ENCODE data around the gene CD209. TPM values are rescaled to one million over a fixed set of nuclear protein-coding genes. Genes with fewer than 3 reads are reported as not detected.
"Not testable (repeated sequence)": the region's sequence is repeated elsewhere in the genome, so short reads cannot be mapped to it uniquely, and the experiment has no call there.

CD209 gene
- total and polyA plus RNA-seq, 2 donors (not counting 1 experiment from before 2014, with no cell fraction given): not detected

DNA sequence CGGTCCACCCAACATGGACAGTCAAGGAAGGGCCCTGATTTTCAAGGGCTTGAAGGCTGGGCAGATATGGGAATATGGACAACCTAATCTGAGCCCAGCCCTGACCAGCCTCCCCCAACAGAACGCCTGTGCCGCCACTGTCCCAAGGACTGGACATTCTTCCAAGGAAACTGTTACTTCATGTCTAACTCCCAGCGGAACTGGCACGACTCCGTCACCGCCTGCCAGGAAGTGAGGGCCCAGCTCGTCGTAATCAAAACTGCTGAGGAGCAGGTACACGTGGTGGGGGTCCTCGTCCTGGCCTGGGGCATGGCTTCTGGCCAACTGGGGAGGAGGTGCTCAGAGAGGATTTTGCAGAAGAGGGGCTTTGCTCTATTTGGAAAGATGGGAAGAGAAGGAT lies 19.2 kb upstream of the CD209 start:
- Histone ChIP-seq H3K4me1 (ENCODE audit: control insufficient read depth, extremely low read depth, insufficient read depth, low read length) (no peaks in the 10 kb centered on the region), H3K9ac (ENCODE audit: insufficient read depth, low read length) (no peak overlapping the region), H3K79me2 (ENCODE audit: control insufficient read depth, insufficient read depth, low read length) (no peaks in the 10 kb centered on the region), H3K27ac (ENCODE audit: insufficient read depth, low read length) (no peak overlapping the region), H3K36me3 (ENCODE audit: control insufficient read depth, insufficient read depth, low read length) (no peaks in the 10 kb centered on the region), H3K4me2 (ENCODE audit: extremely low read depth, insufficient read depth, low read length) (no peak overlapping the region), H3K4me3 (replicated peaks in 1 of 4; ENCODE audit: control extremely low read depth in 1 of 4, insufficient read depth in 1 of 4, low read depth in 3 of 4, low read length in 4 of 4) (no peak overlapping the region), H2AFZ (ENCODE audit: low read length) (no peak overlapping the region), H4K20me1 (ENCODE audit: control insufficient read depth, extremely low read depth, insufficient read depth, low read length) (no peaks in the 10 kb centered on the region), H3K9me3 (ENCODE audit: control insufficient read depth, insufficient read depth, low read depth, low read length) (no peaks in the 10 kb centered on the region), H3K27me3 (ENCODE audit: control insufficient read depth, insufficient read depth, low read length) (no peaks in the 10 kb centered on the region)
- TF ChIP-seq, protein P1, sequence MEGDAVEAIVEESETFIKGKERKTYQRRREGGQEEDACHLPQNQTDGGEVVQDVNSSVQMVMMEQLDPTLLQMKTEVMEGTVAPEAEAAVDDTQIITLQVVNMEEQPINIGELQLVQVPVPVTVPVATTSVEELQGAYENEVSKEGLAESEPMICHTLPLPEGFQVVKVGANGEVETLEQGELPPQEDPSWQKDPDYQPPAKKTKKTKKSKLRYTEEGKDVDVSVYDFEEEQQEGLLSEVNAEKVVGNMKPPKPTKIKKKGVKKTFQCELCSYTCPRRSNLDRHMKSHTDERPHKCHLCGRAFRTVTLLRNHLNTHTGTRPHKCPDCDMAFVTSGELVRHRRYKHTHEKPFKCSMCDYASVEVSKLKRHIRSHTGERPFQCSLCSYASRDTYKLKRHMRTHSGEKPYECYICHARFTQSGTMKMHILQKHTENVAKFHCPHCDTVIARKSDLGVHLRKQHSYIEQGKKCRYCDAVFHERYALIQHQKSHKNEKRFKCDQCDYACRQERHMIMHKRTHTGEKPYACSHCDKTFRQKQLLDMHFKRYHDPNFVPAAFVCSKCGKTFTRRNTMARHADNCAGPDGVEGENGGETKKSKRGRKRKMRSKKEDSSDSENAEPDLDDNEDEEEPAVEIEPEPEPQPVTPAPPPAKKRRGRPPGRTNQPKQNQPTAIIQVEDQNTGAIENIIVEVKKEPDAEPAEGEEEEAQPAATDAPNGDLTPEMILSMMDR (conservative IDR thresholded peaks at IDR 0.05 in 1 of 2, IDR thresholded peaks at IDR 0.05 in 1 of 2; ENCODE audit: low read depth in 1 of 2, low read length in 2 of 2): no peak
- no peak for TF ChIP-seq EZH2 (IDR thresholded peaks at IDR 0.05; ENCODE audit: low read length, missing control alignments)
- DNase-seq (ENCODE audit: low read depth in 2 of 2): no peak

DNA sequence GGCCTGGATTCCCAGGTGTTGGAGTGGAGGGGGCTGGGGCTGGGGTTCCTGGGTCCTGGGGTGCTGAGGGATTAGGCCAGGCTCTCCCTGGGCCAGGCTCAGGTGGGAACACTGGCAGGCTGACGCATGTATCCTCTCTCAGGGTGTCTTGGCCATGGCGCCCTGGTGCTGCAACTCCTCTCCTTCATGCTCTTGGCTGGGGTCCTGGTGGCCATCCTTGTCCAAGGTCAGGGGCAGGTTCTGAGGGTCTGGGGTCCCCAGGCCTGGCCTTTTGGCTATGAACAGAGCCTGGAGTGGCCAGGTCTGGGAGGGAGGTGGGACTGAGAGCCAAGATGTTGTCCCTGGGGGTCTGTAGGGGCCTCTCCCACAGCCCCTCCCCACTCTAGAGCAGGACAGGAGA lies 17.7 kb upstream of the CD209 start:
- DNase-seq (ENCODE audit: low read depth in 2 of 2); H3K9ac ChIP-seq (ENCODE audit: insufficient read depth, low read length); H3K27me3 ChIP-seq (ENCODE audit: control insufficient read depth, insufficient read depth, low read length): not testable (repeated sequence)

DNA sequence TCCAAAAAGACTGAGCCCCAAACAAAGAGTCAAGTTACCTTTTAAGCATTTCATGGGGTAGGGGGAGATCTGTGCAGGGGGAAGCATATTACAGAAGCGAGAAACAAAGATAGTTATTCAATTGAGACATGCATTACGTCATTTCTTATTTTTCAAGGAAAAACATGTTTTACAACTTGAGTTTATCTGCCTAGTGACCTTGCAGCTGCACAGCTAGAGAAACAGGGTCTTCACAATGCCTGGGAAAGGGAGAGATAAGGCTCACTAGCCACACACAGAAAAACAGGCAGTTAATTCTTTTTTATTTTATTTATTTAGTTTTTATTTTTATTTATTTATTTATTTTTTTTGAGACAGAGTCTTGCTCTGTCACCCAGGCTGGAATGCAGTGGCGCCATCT lies 16.8 kb upstream of the CD209 start:
- DNase-seq (ENCODE audit: low read depth in 2 of 2); H3K4me3 ChIP-seq (replicated peaks in 1 of 4; ENCODE audit: control extremely low read depth in 1 of 4, insufficient read depth in 1 of 4, low read depth in 3 of 4, low read length in 4 of 4); H3K36me3 ChIP-seq (ENCODE audit: control insufficient read depth, insufficient read depth, low read length); H3K4me2 ChIP-seq (ENCODE audit: extremely low read depth, insufficient read depth, low read length); H3K4me1 ChIP-seq (ENCODE audit: control insufficient read depth, extremely low read depth, insufficient read depth, low read length); H3K9ac ChIP-seq (ENCODE audit: insufficient read depth, low read length); H3K79me2 ChIP-seq (ENCODE audit: control insufficient read depth, insufficient read depth, low read length); H3K27ac ChIP-seq (ENCODE audit: insufficient read depth, low read length); H3K27me3 ChIP-seq (ENCODE audit: control insufficient read depth, insufficient read depth, low read length); H2AFZ ChIP-seq (ENCODE audit: low read length); H3K9me3 ChIP-seq (ENCODE audit: control insufficient read depth, insufficient read depth, low read depth, low read length); H4K20me1 ChIP-seq (ENCODE audit: control insufficient read depth, extremely low read depth, insufficient read depth, low read length): not testable (repeated sequence)

More for the DNA sequence above, 17.7 kb upstream of the CD209 start:
- not testable (repeated sequence) for H3K4me2 ChIP-seq (ENCODE audit: extremely low read depth, insufficient read depth, low read length); H3K4me3 ChIP-seq (replicated peaks in 1 of 4; ENCODE audit: control extremely low read depth in 1 of 4, insufficient read depth in 1 of 4, low read depth in 3 of 4, low read length in 4 of 4); H3K9me3 ChIP-seq (ENCODE audit: control insufficient read depth, insufficient read depth, low read depth, low read length); H3K36me3 ChIP-seq (ENCODE audit: control insufficient read depth, insufficient read depth, low read length); H3K79me2 ChIP-seq (ENCODE audit: control insufficient read depth, insufficient read depth, low read length); H4K20me1 ChIP-seq (ENCODE audit: control insufficient read depth, extremely low read depth, insufficient read depth, low read length); H3K4me1 ChIP-seq (ENCODE audit: control insufficient read depth, extremely low read depth, insufficient read depth, low read length); H2AFZ ChIP-seq (ENCODE audit: low read length); H3K27ac ChIP-seq (ENCODE audit: insufficient read depth, low read length)

DNA sequence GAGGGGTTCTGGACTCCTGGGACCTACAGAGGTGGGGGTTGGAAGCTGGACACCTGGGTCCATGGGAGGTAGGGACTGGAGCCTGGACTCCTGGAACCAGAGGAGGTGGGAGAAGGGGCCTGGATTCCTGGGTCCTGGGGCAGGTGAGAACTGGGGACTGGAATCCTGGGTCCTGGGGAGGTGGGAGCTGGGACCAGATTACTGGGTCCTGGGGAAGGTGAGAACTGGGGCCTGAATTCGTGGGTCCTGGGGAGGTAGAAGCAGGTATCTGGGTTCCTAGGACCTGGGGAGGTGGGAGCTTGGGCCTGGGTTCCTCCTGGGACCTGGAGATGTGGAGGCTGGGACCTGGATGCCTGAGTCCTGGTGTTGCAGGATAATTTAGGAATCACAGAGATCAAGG lies 16.4 kb upstream of the CD209 start:
- Histone ChIP-seq H3K4me2 (ENCODE audit: extremely low read depth, insufficient read depth, low read length) (no peak overlapping the region), H3K36me3 (ENCODE audit: control insufficient read depth, insufficient read depth, low read length) (no peaks in the 10 kb centered on the region), H3K79me2 (ENCODE audit: control insufficient read depth, insufficient read depth, low read length) (no peaks in the 10 kb centered on the region), H3K9ac (ENCODE audit: insufficient read depth, low read length) (no peak overlapping the region), H3K9me3 (ENCODE audit: control insufficient read depth, insufficient read depth, low read depth, low read length) (no peaks in the 10 kb centered on the region), H3K4me1 (ENCODE audit: control insufficient read depth, extremely low read depth, insufficient read depth, low read length) (no peaks in the 10 kb centered on the region), H4K20me1 (ENCODE audit: control insufficient read depth, extremely low read depth, insufficient read depth, low read length) (no peaks in the 10 kb centered on the region), H2AFZ (ENCODE audit: low read length) (no peak overlapping the region), H3K27me3 (ENCODE audit: control insufficient read depth, insufficient read depth, low read length) (no peaks in the 10 kb centered on the region), H3K27ac (ENCODE audit: insufficient read depth, low read length) (no peak overlapping the region), H3K4me3 (replicated peaks in 1 of 4; ENCODE audit: control extremely low read depth in 1 of 4, insufficient read depth in 1 of 4, low read depth in 3 of 4, low read length in 4 of 4) (no peak overlapping the region)
- no peak for DNase-seq (ENCODE audit: low read depth in 2 of 2)
- TF ChIP-seq EZH2 (IDR thresholded peaks at IDR 0.05; ENCODE audit: low read length, missing control alignments): no peak
- TF ChIP-seq, protein P1 (conservative IDR thresholded peaks at IDR 0.05 in 1 of 2, IDR thresholded peaks at IDR 0.05 in 1 of 2; ENCODE audit: low read depth in 1 of 2, low read length in 2 of 2): no peak

Measured in fibroblast of lung (primary cell).